SK-N-DZ (cell line): ENCODE data around the gene IVD.
A peak's percentile ranks its signal among the peaks of the same experiment; 100 is the strongest.

Experiments
- DNase-seq: peaks from one replicate; pipeline ENCODE4 v3.0.0-alpha.2; 2015; ENCODE audit warnings: low spot score

Gene IVD

DNA sequence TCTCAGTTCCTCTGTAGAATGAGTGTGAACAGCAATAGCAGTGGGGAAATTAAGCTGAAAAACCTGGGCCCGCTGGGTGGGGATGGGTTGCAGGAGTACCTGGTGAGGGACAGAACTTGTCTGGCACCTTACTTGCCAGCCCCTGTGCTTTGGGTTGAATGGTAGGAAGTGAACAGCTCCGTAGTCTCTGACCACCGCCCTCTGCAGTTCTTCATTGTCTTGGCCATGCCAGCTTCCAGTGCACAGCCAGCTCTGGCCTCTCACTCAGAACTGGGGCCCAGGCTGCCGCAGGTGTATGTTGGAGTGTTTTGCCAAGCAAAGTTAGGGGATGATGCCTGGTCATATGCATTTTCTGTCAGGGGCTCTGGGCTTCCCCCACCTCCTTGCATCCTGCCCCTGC lies 51.1 kb downstream of the IVD start:
- DNase-seq: no peak

GRCh38 chr15:40458495-40459371 lies 53.1 kb downstream of the IVD start:
- no peak for DNase-seq

- DNase-seq: no peak
Measured at GRCh38 chr15:40459391-40460015, 53.9 kb downstream of the IVD start.

GRCh38 chr15:40460404-40460803 lies 54.8 kb downstream of the IVD start:
- DNase-seq: no peak

DNA sequence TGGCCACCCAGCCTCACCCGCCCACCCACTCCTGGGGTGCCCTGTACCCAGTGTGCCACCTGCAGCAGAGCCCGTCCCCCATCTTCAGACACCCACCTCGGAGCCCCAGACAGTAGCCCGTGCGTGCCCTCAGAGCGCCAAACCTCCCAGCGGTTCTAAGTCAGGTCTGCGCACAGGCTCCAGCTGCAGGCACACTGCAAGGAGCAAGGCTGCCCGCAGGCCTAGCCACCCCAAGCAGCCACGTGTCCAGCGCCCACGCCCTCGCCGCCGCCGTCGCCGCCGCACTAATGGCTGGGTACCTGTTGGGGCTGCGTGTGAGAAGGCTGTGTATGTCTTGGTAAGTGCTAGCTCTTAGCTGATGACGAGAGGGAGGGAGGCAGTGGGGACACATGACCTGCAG lies 56.4 kb downstream of the IVD start:
- no peak for DNase-seq

DNA sequence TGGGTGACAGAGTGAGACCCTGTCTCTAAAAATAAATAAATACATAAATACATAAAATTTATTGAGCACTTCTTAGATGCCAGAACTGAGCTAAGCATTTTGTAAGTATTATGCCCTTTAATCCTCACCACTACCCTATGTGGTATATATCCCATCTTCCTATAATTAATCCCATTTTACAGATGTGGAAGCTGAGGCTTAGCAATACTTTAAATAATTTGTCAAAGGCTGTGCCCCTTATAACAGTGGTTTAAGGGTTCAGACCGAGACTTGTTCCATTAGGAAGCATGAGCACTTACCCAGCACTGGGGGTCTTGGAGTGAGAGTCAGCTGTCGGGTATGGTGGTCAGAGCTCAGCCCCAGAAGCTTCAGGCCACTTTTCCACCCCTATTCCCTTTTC lies 57.7 kb downstream of the IVD start:
- DNase-seq: no peak

- DNase-seq: no peak
Measured at GRCh38 chr15:40463886-40464545, 58.4 kb downstream of the IVD start.

DNA sequence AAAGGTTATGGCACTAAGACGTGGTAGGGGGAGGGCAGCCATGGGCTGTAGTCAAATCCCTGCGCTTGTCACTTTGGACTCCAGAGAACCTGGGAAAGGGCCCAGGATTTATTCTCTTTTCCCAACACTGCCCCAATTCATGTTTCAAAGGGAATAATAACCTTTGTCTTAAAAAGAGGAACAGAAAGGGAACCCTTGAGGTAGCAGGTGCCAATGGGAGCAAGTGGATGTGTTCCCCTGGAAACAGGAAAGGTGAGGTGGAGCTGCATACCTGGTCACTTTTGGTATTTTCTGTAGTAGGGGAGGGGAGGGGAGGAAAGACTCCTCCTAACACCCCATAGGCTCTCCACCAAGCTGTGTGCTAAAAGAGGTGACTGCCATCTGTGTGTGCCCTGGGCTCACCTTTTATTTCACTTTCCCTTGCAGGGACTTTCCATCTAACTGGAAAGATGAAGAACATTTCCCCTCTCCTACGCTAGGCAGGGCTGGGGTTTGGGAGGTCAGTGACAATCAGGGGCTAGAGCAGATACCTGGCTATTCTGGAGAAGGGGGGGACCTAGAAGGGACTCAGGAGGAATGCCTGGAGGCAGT lies 59.1 kb downstream of the IVD start:
- no peak for DNase-seq

GRCh38 chr15:40465939-40466338 lies 60.3 kb downstream of the IVD start:
- DNase-seq: no peak

GRCh38 chr15:40466426-40467260 lies 61.0 kb downstream of the IVD start:
- no peak for DNase-seq

DNA sequence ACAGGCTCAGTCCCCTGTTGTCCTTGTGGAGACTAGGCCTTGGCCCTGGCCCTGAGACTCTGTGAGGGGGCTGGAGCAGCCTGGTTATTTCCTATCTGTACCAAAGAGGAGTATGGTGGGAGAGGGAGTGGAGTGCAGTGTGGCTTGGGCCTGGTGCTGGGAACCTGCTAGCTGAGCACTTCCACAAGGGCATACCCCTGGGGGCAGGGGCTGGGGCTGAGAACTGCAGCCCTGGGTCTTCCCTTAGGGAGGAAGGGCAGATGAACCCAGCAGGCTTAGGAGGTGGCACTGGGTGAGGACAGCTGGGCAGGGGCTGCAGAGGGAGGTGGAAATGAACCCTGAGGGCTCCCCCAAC lies 61.6 kb downstream of the IVD start:
- DNase-seq: no peak

DNA sequence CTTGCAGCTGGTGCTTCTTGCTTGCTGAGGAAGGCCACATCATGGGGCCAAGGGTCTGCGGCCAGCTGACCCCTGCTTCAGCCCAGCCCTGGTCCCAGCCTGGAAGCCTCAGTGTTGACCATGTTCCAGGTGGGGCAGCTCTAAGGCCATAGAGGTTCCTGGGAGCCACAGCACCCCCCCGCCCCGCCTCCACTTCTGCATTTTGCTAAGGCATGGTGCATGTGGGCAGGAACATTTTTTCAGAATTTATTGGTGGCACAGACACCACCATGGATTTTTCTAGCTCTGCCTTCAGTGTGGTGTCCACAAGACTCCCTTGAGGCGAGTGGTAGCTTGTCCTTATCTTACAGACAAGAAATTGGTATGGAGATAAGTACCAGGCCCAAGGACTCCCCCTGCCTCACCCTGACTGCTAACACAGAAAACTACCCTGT lies 63.3 kb downstream of the IVD start:
- DNase-seq: no peak

GRCh38 chr15:40469776-40470390 lies 64.3 kb downstream of the IVD start:
- DNase-seq: no peak

- DNase-seq: peak; percentile 69
Measured at GRCh38 chr15:40470423-40471104, 65.0 kb downstream of the IVD start, which contains the start of gene CHST14. TSS of gene CHST14 (plus strand) at chr15:40470984. CDS start at chr15:40471214, 230 bp downstream.
